ENCODE measurements around the gene SWAP70. TPM values are rescaled to one million over a fixed set of nuclear protein-coding genes. Genes with fewer than 3 reads are reported as not detected.

Gene SWAP70
- total RNA-seq, 1 donor from 2014 or later, result 14.6 TPM

GRCh38 chr11:9625162-9625561 is 38.7 kb upstream of the SWAP70 start:
- H3K4me3 ChIP-seq (ENCODE audit: low read length in 3 of 3), result no peak overlapping the region
- H3K27ac ChIP-seq (ENCODE audit: low read depth, low read length), result no peak overlapping the region
- H3K36me3 ChIP-seq (ENCODE audit: control insufficient read depth in 3 of 3, insufficient read depth in 3 of 3, low read length in 3 of 3), result no peaks in the 10 kb centered on the region
- peaks cover 0 to 8% (median 7%) of the 10 kb centered on the region in 3 donors for H3K4me1 ChIP-seq (ENCODE audit: control insufficient read depth in 3 of 3, insufficient read depth in 3 of 3, low read length in 3 of 3)
- no peaks in the 10 kb centered on the region for H3K9me3 ChIP-seq (ENCODE audit: control insufficient read depth in 3 of 3, low read length in 3 of 3)
- no peak overlapping the region for H3K9ac ChIP-seq (ENCODE audit: low read depth in 1 of 3, low read length in 3 of 3)
- no peaks in the 10 kb centered on the region for H3K27me3 ChIP-seq (ENCODE audit: control insufficient read depth in 3 of 3, insufficient read depth in 3 of 3, low read length in 3 of 3)

- Histone ChIP-seq H3K4me1 (ENCODE audit: control insufficient read depth in 3 of 3, insufficient read depth in 3 of 3, low read length in 3 of 3) (peaks cover 0 to 8% (median 7%) of the 10 kb centered on the region in 3 donors), H3K4me3 (ENCODE audit: low read length in 3 of 3) (no peak overlapping the region), H3K9ac (ENCODE audit: low read depth in 1 of 3, low read length in 3 of 3) (no peak overlapping the region), H3K9me3 (ENCODE audit: control insufficient read depth in 3 of 3, low read length in 3 of 3) (no peaks in the 10 kb centered on the region), H3K36me3 (ENCODE audit: control insufficient read depth in 3 of 3, insufficient read depth in 3 of 3, low read length in 3 of 3) (no peaks in the 10 kb centered on the region), H3K27me3 (ENCODE audit: control insufficient read depth in 3 of 3, insufficient read depth in 3 of 3, low read length in 3 of 3) (no peaks in the 10 kb centered on the region), H3K27ac (ENCODE audit: low read depth, low read length) (no peak overlapping the region)
Observed at GRCh38 chr11:9625728-9626127, 38.1 kb upstream of the SWAP70 start.

- no peak overlapping the region for H3K4me3 ChIP-seq (ENCODE audit: low read length in 3 of 3)
- H3K27ac ChIP-seq (ENCODE audit: low read depth, low read length), result peak overlapping the region; percentile 19
- H3K27me3 ChIP-seq (ENCODE audit: control insufficient read depth in 3 of 3, insufficient read depth in 3 of 3, low read length in 3 of 3), result no peaks in the 10 kb centered on the region
- H3K9me3 ChIP-seq (ENCODE audit: control insufficient read depth in 3 of 3, low read length in 3 of 3), result no peaks in the 10 kb centered on the region
- H3K36me3 ChIP-seq (ENCODE audit: control insufficient read depth in 3 of 3, insufficient read depth in 3 of 3, low read length in 3 of 3), result no peaks in the 10 kb centered on the region
- H3K9ac ChIP-seq (ENCODE audit: low read depth in 1 of 3, low read length in 3 of 3), result peak overlapping the region in 1 of 3 donors; percentile 40
- peaks cover 0 to 8% (median 7%) of the 10 kb centered on the region in 3 donors for H3K4me1 ChIP-seq (ENCODE audit: control insufficient read depth in 3 of 3, insufficient read depth in 3 of 3, low read length in 3 of 3)
Observed at GRCh38 chr11:9626496-9627394, 37.1 kb upstream of the SWAP70 start.

DNA sequence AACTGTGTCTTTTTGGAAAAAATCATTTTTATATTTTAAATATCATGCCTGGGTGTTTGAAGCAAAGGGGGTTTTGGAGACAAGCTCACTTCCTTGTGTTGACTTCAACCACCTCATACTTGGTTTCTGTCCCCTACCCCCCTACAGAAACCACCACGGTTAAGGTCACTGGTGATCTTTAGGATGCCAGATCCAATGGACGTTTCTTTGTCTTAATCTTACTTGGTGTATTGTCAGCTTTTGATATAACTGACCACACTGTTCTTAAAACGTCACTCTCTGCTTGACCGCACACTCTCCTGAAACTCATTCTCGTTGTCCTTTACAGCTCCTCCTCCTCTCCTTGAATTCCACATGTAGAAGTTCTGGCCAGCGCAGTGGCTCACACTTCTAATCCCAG is 34.8 kb upstream of the SWAP70 start:
- Histone ChIP-seq H3K4me1 (ENCODE audit: control insufficient read depth in 3 of 3, insufficient read depth in 3 of 3, low read length in 3 of 3) (peaks cover 0 to 8% (median 7%) of the 10 kb centered on the region in 3 donors), H3K9me3 (ENCODE audit: control insufficient read depth in 3 of 3, low read length in 3 of 3) (no peaks in the 10 kb centered on the region)

DNA sequence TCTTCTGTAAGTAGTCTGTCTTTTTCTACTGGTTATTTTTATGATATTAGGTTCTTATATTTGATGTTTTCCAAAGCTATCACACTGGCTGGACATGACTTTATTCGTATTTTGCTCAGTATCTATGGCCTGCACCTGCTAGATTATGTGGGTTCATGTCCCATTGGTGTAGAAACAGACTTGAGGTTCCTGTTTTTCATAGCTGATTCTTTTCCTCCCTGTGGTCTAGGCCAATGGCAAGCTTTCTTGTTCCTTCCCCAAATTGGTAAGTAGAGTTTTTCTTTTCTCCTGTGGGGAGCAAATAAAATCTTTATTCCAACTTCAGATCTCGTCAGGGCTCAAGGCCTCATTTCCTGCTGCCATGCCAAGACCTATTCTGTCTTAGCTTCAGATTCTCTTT is 30.2 kb upstream of the SWAP70 start:
- H3K4me1 ChIP-seq (ENCODE audit: control insufficient read depth in 3 of 3, insufficient read depth in 3 of 3, low read length in 3 of 3), result peaks cover 0 to 2% (median 0%) of the 10 kb centered on the region in 3 donors
- no peak overlapping the region for H3K4me3 ChIP-seq (ENCODE audit: low read length in 3 of 3)
- H3K9me3 ChIP-seq (ENCODE audit: control insufficient read depth in 3 of 3, low read length in 3 of 3), result no peaks in the 10 kb centered on the region
- H3K9ac ChIP-seq (ENCODE audit: low read depth in 1 of 3, low read length in 3 of 3), result no peak overlapping the region
- no peaks in the 10 kb centered on the region for H3K27me3 ChIP-seq (ENCODE audit: control insufficient read depth in 3 of 3, insufficient read depth in 3 of 3, low read length in 3 of 3)
- no peak overlapping the region for H3K27ac ChIP-seq (ENCODE audit: low read depth, low read length)
- no peaks in the 10 kb centered on the region for H3K36me3 ChIP-seq (ENCODE audit: control insufficient read depth in 3 of 3, insufficient read depth in 3 of 3, low read length in 3 of 3)

More for the DNA sequence above, 34.8 kb upstream of the SWAP70 start:
- no peak overlapping the region for H3K4me3 ChIP-seq (ENCODE audit: low read length in 3 of 3)
- H3K27ac ChIP-seq (ENCODE audit: low read depth, low read length), result no peak overlapping the region
- no peaks in the 10 kb centered on the region for H3K27me3 ChIP-seq (ENCODE audit: control insufficient read depth in 3 of 3, insufficient read depth in 3 of 3, low read length in 3 of 3)
- H3K36me3 ChIP-seq (ENCODE audit: control insufficient read depth in 3 of 3, insufficient read depth in 3 of 3, low read length in 3 of 3), result no peaks in the 10 kb centered on the region
- no peak overlapping the region for H3K9ac ChIP-seq (ENCODE audit: low read depth in 1 of 3, low read length in 3 of 3)

- Histone ChIP-seq H3K9me3 (ENCODE audit: control insufficient read depth in 3 of 3, low read length in 3 of 3) (no peaks in the 10 kb centered on the region), H3K36me3 (ENCODE audit: control insufficient read depth in 3 of 3, insufficient read depth in 3 of 3, low read length in 3 of 3) (no peaks in the 10 kb centered on the region), H3K4me3 (ENCODE audit: low read length in 3 of 3) (no peak overlapping the region), H3K27me3 (ENCODE audit: control insufficient read depth in 3 of 3, insufficient read depth in 3 of 3, low read length in 3 of 3) (no peaks in the 10 kb centered on the region), H3K27ac (ENCODE audit: low read depth, low read length) (no peak overlapping the region), H3K9ac (ENCODE audit: low read depth in 1 of 3, low read length in 3 of 3) (no peak overlapping the region), H3K4me1 (ENCODE audit: control insufficient read depth in 3 of 3, insufficient read depth in 3 of 3, low read length in 3 of 3) (peaks cover 0 to 8% (median 0%) of the 10 kb centered on the region in 3 donors)
Observed at GRCh38 chr11:9636691-9637090, 27.2 kb upstream of the SWAP70 start.

- Histone ChIP-seq H3K36me3 (ENCODE audit: control insufficient read depth in 3 of 3, insufficient read depth in 3 of 3, low read length in 3 of 3) (no peaks in the 10 kb centered on the region), H3K27me3 (ENCODE audit: control insufficient read depth in 3 of 3, insufficient read depth in 3 of 3, low read length in 3 of 3) (no peaks in the 10 kb centered on the region), H3K4me1 (ENCODE audit: control insufficient read depth in 3 of 3, insufficient read depth in 3 of 3, low read length in 3 of 3) (peaks cover 0 to 8% (median 0%) of the 10 kb centered on the region in 3 donors), H3K4me3 (ENCODE audit: low read length in 3 of 3) (no peak overlapping the region), H3K27ac (ENCODE audit: low read depth, low read length) (no peak overlapping the region), H3K9ac (ENCODE audit: low read depth in 1 of 3, low read length in 3 of 3) (no peak overlapping the region), H3K9me3 (ENCODE audit: control insufficient read depth in 3 of 3, low read length in 3 of 3) (no peaks in the 10 kb centered on the region)
Observed at GRCh38 chr11:9639099-9639498, 24.8 kb upstream of the SWAP70 start.

DNA sequence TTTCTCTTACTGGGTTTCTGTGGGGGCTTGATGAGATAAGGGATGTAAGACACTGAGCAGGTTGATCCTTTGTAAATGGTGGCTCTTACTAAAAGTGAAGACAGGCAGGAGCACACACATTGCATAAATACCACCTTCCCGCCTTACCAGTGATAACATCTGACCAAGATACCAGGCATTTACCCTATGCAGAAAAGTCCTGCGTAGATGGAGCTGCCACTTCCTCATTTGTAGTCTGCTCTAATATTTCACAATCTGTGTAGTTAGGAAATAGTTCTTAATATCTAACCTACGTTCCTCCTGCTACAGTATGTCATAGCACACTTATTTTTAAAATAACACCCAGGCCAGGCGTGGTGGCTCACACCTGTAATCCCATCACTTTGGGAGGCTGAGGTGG is 23.9 kb upstream of the SWAP70 start:
- H3K9ac ChIP-seq (ENCODE audit: low read depth in 1 of 3, low read length in 3 of 3), result no peak overlapping the region

DNA sequence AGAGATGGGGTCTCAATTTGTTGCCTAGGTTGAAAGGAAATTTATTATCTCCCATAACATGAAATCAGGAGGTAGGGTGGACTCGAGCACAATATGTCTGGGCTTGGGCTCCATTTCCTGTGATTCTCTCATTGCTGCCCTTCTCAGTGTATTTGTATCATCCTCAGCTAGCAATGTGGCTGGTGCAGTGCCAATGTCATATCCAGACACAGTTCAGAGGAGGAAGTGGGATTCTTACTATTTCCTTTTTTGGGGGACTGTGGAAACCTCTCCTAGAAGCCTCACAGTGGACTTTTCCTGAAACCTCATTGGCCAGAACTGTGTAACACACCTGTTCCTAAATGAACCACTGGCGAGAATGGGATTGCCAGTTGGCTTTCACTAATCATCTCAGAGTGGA is 21.0 kb upstream of the SWAP70 start:
- H3K9me3 ChIP-seq (ENCODE audit: control insufficient read depth in 3 of 3, low read length in 3 of 3), result no peaks in the 10 kb centered on the region
- no peak overlapping the region for H3K4me3 ChIP-seq (ENCODE audit: low read length in 3 of 3)
- H3K4me1 ChIP-seq (ENCODE audit: control insufficient read depth in 3 of 3, insufficient read depth in 3 of 3, low read length in 3 of 3), result peaks cover 0 to 8% (median 0%) of the 10 kb centered on the region in 3 donors
- no peak overlapping the region for H3K9ac ChIP-seq (ENCODE audit: low read depth in 1 of 3, low read length in 3 of 3)
- H3K27me3 ChIP-seq (ENCODE audit: control insufficient read depth in 3 of 3, insufficient read depth in 3 of 3, low read length in 3 of 3), result no peaks in the 10 kb centered on the region
- no peak overlapping the region for H3K27ac ChIP-seq (ENCODE audit: low read depth, low read length)
- no peaks in the 10 kb centered on the region for H3K36me3 ChIP-seq (ENCODE audit: control insufficient read depth in 3 of 3, insufficient read depth in 3 of 3, low read length in 3 of 3)

More for the DNA sequence above, 23.9 kb upstream of the SWAP70 start:
- H3K36me3 ChIP-seq (ENCODE audit: control insufficient read depth in 3 of 3, insufficient read depth in 3 of 3, low read length in 3 of 3), result no peaks in the 10 kb centered on the region
- no peak overlapping the region for H3K27ac ChIP-seq (ENCODE audit: low read depth, low read length)
- no peaks in the 10 kb centered on the region for H3K9me3 ChIP-seq (ENCODE audit: control insufficient read depth in 3 of 3, low read length in 3 of 3)
- peaks cover 0 to 8% (median 0%) of the 10 kb centered on the region in 3 donors for H3K4me1 ChIP-seq (ENCODE audit: control insufficient read depth in 3 of 3, insufficient read depth in 3 of 3, low read length in 3 of 3)
- H3K4me3 ChIP-seq (ENCODE audit: low read length in 3 of 3), result no peak overlapping the region
- H3K27me3 ChIP-seq (ENCODE audit: control insufficient read depth in 3 of 3, insufficient read depth in 3 of 3, low read length in 3 of 3), result no peaks in the 10 kb centered on the region

DNA sequence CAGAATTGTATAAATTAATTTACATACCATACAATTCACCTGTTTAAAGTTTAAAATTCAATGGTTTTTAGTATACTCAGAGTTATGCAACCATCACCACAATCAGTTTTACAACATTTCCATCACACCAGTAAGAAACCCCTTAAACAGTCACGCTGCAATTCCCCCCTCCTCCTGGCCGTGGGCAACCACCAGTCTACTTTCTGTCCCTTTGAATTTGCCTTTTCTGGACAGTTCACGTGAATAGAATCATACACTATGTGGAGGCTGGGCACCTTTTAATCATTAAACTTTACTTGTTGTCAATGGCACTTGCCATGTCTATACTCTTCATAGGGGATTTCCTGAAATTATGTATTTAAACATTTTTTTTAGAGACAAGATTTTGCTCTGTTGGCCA is 20.1 kb upstream of the SWAP70 start:
- H3K9me3 ChIP-seq (ENCODE audit: control insufficient read depth in 3 of 3, low read length in 3 of 3), result no peaks in the 10 kb centered on the region
- peaks cover 0 to 5% (median 0%) of the 10 kb centered on the region in 3 donors for H3K4me1 ChIP-seq (ENCODE audit: control insufficient read depth in 3 of 3, insufficient read depth in 3 of 3, low read length in 3 of 3)
- H3K27me3 ChIP-seq (ENCODE audit: control insufficient read depth in 3 of 3, insufficient read depth in 3 of 3, low read length in 3 of 3), result no peaks in the 10 kb centered on the region
- no peak overlapping the region for H3K9ac ChIP-seq (ENCODE audit: low read depth in 1 of 3, low read length in 3 of 3)
- H3K4me3 ChIP-seq (ENCODE audit: low read length in 3 of 3), result no peak overlapping the region
- H3K36me3 ChIP-seq (ENCODE audit: control insufficient read depth in 3 of 3, insufficient read depth in 3 of 3, low read length in 3 of 3), result no peaks in the 10 kb centered on the region
- no peak overlapping the region for H3K27ac ChIP-seq (ENCODE audit: low read depth, low read length)

Data from skeletal muscle tissue (tissue), 4 donors.